ENCODE measurements around the gene RPL36AL.

GRCh38 chr14:49598189-49598484 lies 22.3 kb downstream of the RPL36AL start:
- TF ChIP-seq, protein P1, sequence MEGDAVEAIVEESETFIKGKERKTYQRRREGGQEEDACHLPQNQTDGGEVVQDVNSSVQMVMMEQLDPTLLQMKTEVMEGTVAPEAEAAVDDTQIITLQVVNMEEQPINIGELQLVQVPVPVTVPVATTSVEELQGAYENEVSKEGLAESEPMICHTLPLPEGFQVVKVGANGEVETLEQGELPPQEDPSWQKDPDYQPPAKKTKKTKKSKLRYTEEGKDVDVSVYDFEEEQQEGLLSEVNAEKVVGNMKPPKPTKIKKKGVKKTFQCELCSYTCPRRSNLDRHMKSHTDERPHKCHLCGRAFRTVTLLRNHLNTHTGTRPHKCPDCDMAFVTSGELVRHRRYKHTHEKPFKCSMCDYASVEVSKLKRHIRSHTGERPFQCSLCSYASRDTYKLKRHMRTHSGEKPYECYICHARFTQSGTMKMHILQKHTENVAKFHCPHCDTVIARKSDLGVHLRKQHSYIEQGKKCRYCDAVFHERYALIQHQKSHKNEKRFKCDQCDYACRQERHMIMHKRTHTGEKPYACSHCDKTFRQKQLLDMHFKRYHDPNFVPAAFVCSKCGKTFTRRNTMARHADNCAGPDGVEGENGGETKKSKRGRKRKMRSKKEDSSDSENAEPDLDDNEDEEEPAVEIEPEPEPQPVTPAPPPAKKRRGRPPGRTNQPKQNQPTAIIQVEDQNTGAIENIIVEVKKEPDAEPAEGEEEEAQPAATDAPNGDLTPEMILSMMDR (IDR thresholded peaks at IDR 0.05), result no peak
- TF ChIP-seq EZH2 (IDR thresholded peaks at IDR 0.05) (no peak), EZH2phosphoT487 (IDR thresholded peaks at IDR 0.05) (no peak)
